Sigmoid colon (tissue), 4 donors: ENCODE measurements around the gene SPDYE4.

ENCODE experiments used
- EP300 ChIP-seq, 4 donors: sonication (generic); formaldehyde crosslinking; IDR thresholded peaks; one replicate each; pipeline ENCODE4 v1.6.1; 2017; ENCODE audit warnings: antibody characterized with exemption in 4 of 4
- POLR2A ChIP-seq, 2 donors: fragments of 450-650 bp; IDR thresholded peaks; one replicate each; pipeline ENCODE4 v1.6.1; 2016; ENCODE audit warnings: antibody characterized with exemption in 2 of 2, mild to moderate bottlenecking in 2 of 2, moderate library complexity in 2 of 2
- POLR2AphosphoS5 ChIP-seq, 4 donors: sonication (generic); formaldehyde crosslinking; IDR thresholded peaks; one replicate each; pipeline ENCODE4 v1.6.1; 2017; ENCODE audit warnings: antibody characterized with exemption in 4 of 4
- TF ChIP-seq, protein P1 (sequence below), 4 experiments: fragments of 450-650 bp in 3 of 4; fragments of 200-600 bp in 1 of 4; IDR thresholded peaks; one replicate each; pipeline ENCODE4 v1.5.1; 2016 to 2019; ENCODE audit warnings: antibody characterized with exemption in 4 of 4, mild to moderate bottlenecking in 3 of 4, moderate library complexity in 2 of 4

DNA sequence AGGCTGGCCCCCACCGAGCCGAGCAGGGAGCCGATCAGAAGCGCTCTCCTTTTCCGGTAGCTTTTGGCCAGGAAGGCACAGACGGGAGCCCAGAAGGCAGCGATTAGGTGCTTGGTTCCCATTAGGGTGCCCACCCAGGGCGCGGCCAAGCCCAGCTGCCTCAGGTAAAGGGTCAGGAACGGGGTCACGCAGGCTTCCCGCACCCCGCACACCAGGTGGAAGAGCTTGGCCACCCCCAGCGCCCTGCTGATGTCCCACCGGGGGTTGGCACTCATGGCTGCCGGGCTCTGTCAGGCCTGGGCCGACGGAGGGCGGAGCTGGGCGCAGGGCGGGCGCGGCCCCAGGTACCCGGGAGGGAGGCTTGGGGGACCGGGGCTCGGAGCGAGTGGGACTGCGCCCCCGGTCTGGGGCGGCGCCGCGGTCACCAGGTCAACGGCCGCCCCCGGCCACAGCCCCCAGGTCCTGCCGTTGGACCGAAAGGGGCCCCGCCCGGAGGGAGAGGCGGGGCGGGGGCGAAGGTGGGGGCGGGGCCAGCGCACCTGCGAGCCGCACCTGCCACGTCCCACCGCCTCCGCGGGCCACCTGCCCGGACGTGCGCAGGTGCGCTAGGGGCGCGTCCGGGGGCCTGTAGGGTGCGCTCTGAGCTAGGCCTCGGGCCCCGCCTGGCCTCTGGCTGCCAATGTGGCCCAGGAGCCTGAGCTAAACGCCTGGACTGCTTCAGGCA, 40.7 kb upstream of the SPDYE4 start, which contains the start of gene MFSD6L:
- TF ChIP-seq POLR2AphosphoS5 (IDR thresholded peaks at IDR 0.05), result no peak
- TF ChIP-seq, protein P1, sequence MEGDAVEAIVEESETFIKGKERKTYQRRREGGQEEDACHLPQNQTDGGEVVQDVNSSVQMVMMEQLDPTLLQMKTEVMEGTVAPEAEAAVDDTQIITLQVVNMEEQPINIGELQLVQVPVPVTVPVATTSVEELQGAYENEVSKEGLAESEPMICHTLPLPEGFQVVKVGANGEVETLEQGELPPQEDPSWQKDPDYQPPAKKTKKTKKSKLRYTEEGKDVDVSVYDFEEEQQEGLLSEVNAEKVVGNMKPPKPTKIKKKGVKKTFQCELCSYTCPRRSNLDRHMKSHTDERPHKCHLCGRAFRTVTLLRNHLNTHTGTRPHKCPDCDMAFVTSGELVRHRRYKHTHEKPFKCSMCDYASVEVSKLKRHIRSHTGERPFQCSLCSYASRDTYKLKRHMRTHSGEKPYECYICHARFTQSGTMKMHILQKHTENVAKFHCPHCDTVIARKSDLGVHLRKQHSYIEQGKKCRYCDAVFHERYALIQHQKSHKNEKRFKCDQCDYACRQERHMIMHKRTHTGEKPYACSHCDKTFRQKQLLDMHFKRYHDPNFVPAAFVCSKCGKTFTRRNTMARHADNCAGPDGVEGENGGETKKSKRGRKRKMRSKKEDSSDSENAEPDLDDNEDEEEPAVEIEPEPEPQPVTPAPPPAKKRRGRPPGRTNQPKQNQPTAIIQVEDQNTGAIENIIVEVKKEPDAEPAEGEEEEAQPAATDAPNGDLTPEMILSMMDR (IDR thresholded peaks at IDR 0.05), result no peak
- TF ChIP-seq POLR2A (IDR thresholded peaks at IDR 0.05), result no peak
- no peak for TF ChIP-seq EP300 (IDR thresholded peaks at IDR 0.05)
